AG10803 (cell line): ENCODE measurements around the gene KDM4B.
A peak's percentile ranks its signal among the peaks of the same experiment; 100 is the strongest.

Source experiments
- DNase-seq: peaks from one replicate; pipeline ENCODE4 v3.0.0; 2010; ENCODE audit warnings: low read depth
- H3K4me3 ChIP-seq: 2 replicates; pipeline ENCODE4 v1.5.1; 2011; ENCODE audit warnings: mild to moderate bottlenecking, low read length, control low read depth
- CTCF ChIP-seq: conservative IDR thresholded peaks from 2 replicates; pipeline ENCODE4 v1.5.1; 2011; ENCODE audit warnings: mild to moderate bottlenecking, low read length, control low read depth, inconsistent platforms

The KDM4B gene

GRCh38 chr19:5053661-5054060, 84.7 kb downstream of the KDM4B start:
- H3K4me3 ChIP-seq, result no peak overlapping the region
- no peak for DNase-seq
- no peak for TF ChIP-seq CTCF

DNA sequence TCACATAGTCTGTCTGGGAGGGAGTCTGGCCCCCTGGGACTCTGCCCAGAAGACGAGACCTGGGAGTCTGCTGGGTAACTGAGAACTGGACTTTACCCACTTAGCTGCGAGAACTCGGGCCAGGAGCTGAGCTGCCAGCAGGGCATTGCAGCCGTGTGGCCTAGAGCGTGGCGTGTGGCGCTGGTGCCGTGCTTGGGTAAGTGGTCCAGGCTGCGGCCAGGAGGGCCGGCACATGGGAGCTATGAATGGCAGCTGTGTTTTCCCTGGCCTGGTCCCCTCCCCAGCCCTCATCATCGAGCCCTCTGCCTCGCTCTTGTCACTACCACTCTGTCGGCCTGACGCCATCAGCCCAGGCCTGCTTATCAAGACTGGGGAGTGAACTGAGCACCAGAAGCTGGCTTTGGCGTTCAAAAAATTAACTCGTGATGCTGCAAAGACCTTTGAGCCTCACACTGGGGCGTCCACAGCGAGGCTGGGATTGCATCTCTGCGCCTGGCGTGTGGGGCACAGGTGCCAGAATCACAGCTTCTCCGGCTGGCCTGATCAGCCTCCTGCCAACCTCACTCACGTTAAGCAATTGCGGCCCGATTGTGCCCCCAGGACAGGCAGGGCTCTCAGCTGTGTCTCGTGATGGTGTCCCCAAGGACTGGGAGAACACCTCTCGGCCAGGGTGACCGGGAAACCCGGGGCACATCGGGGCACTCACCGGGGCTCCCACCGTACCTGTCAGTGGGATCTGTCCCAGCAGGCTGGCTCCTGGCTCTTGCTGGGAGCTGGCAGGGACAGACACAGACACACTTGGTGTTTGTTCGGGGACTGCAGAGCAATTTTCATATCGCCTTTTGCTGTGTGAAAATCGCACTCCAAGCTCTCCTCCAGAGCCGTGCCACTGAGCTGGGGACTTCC, 85.9 kb downstream of the KDM4B start:
- H3K4me3 ChIP-seq, result no peak overlapping the region
- no peak for DNase-seq
- TF ChIP-seq CTCF, result no peak

- DNase-seq, result no peak
- no peak overlapping the region for H3K4me3 ChIP-seq
- no peak for TF ChIP-seq CTCF
Observed at GRCh38 chr19:5055457-5055776, 86.5 kb downstream of the KDM4B start.

GRCh38 chr19:5057860-5058259, 88.9 kb downstream of the KDM4B start:
- TF ChIP-seq CTCF, result no peak
- peak; percentile 26 for DNase-seq

GRCh38 chr19:5058521-5059212, 89.8 kb downstream of the KDM4B start:
- no peak overlapping the region for H3K4me3 ChIP-seq
- no peak for TF ChIP-seq CTCF
- peak; percentile 43 for DNase-seq

More at GRCh38 chr19:5057860-5058259, 88.9 kb downstream of the KDM4B start:
- no peak overlapping the region for H3K4me3 ChIP-seq

DNA sequence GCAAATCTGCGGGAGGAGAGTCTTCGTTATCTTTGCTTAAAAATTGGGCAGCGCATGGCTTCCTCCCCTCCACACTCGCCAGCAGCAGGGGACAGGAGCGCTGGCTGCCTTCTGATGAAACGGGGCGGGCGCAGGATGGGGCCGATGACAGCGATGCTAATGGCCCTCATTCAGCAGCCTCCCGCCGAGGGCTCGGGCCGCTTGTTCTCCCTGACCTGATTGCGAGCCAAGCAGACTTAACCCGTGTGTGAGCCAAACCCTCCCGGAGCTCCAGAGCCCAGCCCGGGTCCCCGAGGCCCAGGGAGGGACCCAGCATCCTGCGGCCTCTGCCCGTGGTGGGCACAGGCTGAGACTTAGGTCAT, 90.3 kb downstream of the KDM4B start:
- TF ChIP-seq CTCF, result no peak
- H3K4me3 ChIP-seq, result no peak overlapping the region
- DNase-seq, result no peak

GRCh38 chr19:5059793-5060192, 90.9 kb downstream of the KDM4B start:
- no peak for DNase-seq
- TF ChIP-seq CTCF, result no peak
- H3K4me3 ChIP-seq, result no peak overlapping the region
